AG09309 (cell line): ENCODE data around the gene STK25.

Experiments
- DNase-seq: peaks from one replicate; pipeline ENCODE4 v3.0.0-alpha.2; 2010; ENCODE audit warnings: low read depth
- H3K4me3 ChIP-seq: 2 replicates; pipeline ENCODE4 v1.5.1; 2011; ENCODE audit warnings: mild to moderate bottlenecking, low read depth, low read length, moderate library complexity; ENCODE audit not compliant: control insufficient read depth
- CTCF ChIP-seq: IDR thresholded peaks from 2 replicates; pipeline ENCODE4 v1.5.1; 2011; ENCODE audit warnings: mild to moderate bottlenecking, low read depth, low read length, inconsistent platforms; ENCODE audit not compliant: insufficient read depth, control insufficient read depth; ENCODE audit errors: missing control alignments

Gene STK25

GRCh38 chr2:241465543-241465942, 42.8 kb downstream of the STK25 start:
- no peak for TF ChIP-seq CTCF
- H3K4me3 ChIP-seq = no peak overlapping the region
- no peak for DNase-seq

- no peak for DNase-seq
- H3K4me3 ChIP-seq = no peak overlapping the region
- no peak for TF ChIP-seq CTCF
Measured at GRCh38 chr2:241463276-241464135, 44.9 kb downstream of the STK25 start.

- no peak for TF ChIP-seq CTCF
Measured at GRCh38 chr2:241461693-241462677, 46.4 kb downstream of the STK25 start.

GRCh38 chr2:241460631-241461030, 47.8 kb downstream of the STK25 start:
- H3K4me3 ChIP-seq = no peak overlapping the region
- DNase-seq = no peak
- TF ChIP-seq CTCF = no peak

More at GRCh38 chr2:241461693-241462677, 46.4 kb downstream of the STK25 start:
- H3K4me3 ChIP-seq = no peak overlapping the region
- no peak for DNase-seq

- DNase-seq = no peak
- TF ChIP-seq CTCF = no peak
- no peak overlapping the region for H3K4me3 ChIP-seq
Measured at GRCh38 chr2:241459520-241459919, 48.9 kb downstream of the STK25 start.

GRCh38 chr2:241458687-241459086, 49.7 kb downstream of the STK25 start:
- no peak overlapping the region for H3K4me3 ChIP-seq
- no peak for TF ChIP-seq CTCF
- no peak for DNase-seq
